ENCODE results near the gene ZNF701. TPM values are rescaled to one million over a fixed set of nuclear protein-coding genes. Genes with fewer than 3 reads are reported as not detected.

The ZNF701 gene
- total RNA-seq, 1 experiment from 2014 or later, result 24.4 TPM

GRCh38 chr19:52590728-52591127 lies 20.6 kb downstream of the ZNF701 start:
- Mint-ChIP-seq H3K4me3 (peak overlapping the region in 1 of 2 experiments; percentile 30; a peak in 2 of 5 replicates), H3K27ac (no peak overlapping the region), H3K27me3 (ENCODE audit: low read depth) (no peaks in the 10 kb centered on the region), H3K9me3 (no peaks in the 10 kb centered on the region), H3K36me3 (ENCODE audit: insufficient read depth in 1 of 3, low read depth in 3 of 3) (peaks cover 25 to 58% (median 43%) of the 10 kb centered on the region in 3 experiments), H3K4me1 (0 out of 4 replicates have a peak, but pooled peaks cover 0 to under 1% of the 10 kb centered on the region in 2 experiments)
- no peak overlapping the region for H3K14ac ChIP-seq (ENCODE audit: insufficient read depth, low read length)
- H3K4me1 ChIP-seq (ENCODE audit: insufficient read depth, low read length), result no peaks in the 10 kb centered on the region
- H3K27me3 ChIP-seq (ENCODE audit: insufficient read depth, low read length), result no peaks in the 10 kb centered on the region
- H3K4me2 ChIP-seq (ENCODE audit: insufficient read depth, insufficient read length, low read length), result no peak overlapping the region
- no peak overlapping the region for H4K5ac ChIP-seq (ENCODE audit: insufficient read length, low read depth, low read length)
- H3K27ac ChIP-seq (ENCODE audit: insufficient read length, low read depth, low read length), result no peak overlapping the region
- no peak overlapping the region for H2BK15ac ChIP-seq (ENCODE audit: low read depth, low read length)
- no peaks in the 10 kb centered on the region for H3K23me2 ChIP-seq (ENCODE audit: insufficient read length, low read depth, low read length, poor library complexity, severe bottlenecking)
- no peak overlapping the region for H4K91ac ChIP-seq (ENCODE audit: insufficient read length, low read depth, low read length)
- no peak overlapping the region for H3T11ph ChIP-seq (ENCODE audit: low read length)
- H2BK12ac ChIP-seq (ENCODE audit: insufficient read length, low read depth, low read length), result no peak overlapping the region
- no peak for DNase-seq
- H2BK120ac ChIP-seq (ENCODE audit: low read depth, low read length, poor library complexity, severe bottlenecking), result no peak overlapping the region
- TF ChIP-seq CTCF (conservative IDR thresholded peaks at IDR 0.05), result peak; percentile 70
- WGBS (ENCODE audit: extremely low coverage, insufficient read length, low lambda C conversion rate), result no CpG with 5 or more reads among the region's 5 CpGs
- no peak overlapping the region for H3K23ac ChIP-seq (ENCODE audit: insufficient read length, low read depth, low read length)
- no peak overlapping the region for H3K56ac ChIP-seq (ENCODE audit: insufficient read length, low read depth, low read length)
- no peaks in the 10 kb centered on the region for H3K9me3 ChIP-seq (ENCODE audit: control insufficient read depth, low read depth, low read length)
- H2AFZ ChIP-seq (ENCODE audit: low read length), result no peak overlapping the region
- no peak overlapping the region for H4K8ac ChIP-seq (replicated peaks; ENCODE audit: insufficient read length, low read depth, low read length)
- no peak overlapping the region for H2BK20ac ChIP-seq (ENCODE audit: low read depth, low read length, poor library complexity, severe bottlenecking)
- H3K79me2 ChIP-seq (ENCODE audit: insufficient read depth, low read length), result no peaks in the 10 kb centered on the region
- H4K20me1 ChIP-seq (ENCODE audit: control insufficient read depth, insufficient read depth, insufficient read length), result no peaks in the 10 kb centered on the region
- no peak overlapping the region for H3K18ac ChIP-seq (ENCODE audit: insufficient read length, low read depth, low read length)
- H3K4ac ChIP-seq (ENCODE audit: low read depth, low read length), result no peak overlapping the region
- H2AK5ac ChIP-seq (ENCODE audit: insufficient read length, low read length), result no peak overlapping the region
- H2BK5ac ChIP-seq (ENCODE audit: insufficient read length, low read length), result no peak overlapping the region
- no peaks in the 10 kb centered on the region for H3K79me1 ChIP-seq (ENCODE audit: insufficient read depth, low read depth, low read length, poor library complexity, severe bottlenecking)
- no peak overlapping the region for H3K9ac ChIP-seq (ENCODE audit: extremely low read depth, insufficient read length, low read length)
